Measurements from ENCODE around the gene SLC35F1.

GRCh38 chr6:118280210-118280609 is 373.1 kb downstream of the SLC35F1 start:
- no peak for TF ChIP-seq ZNF549 (tag by site-specific recombination; IDR thresholded peaks at IDR 0.05)
- no peak for TF ChIP-seq CTCF (tag by site-specific recombination; IDR thresholded peaks at IDR 0.05)
- TF ChIP-seq ZNF610 (tag by site-specific recombination; IDR thresholded peaks at IDR 0.05; ENCODE audit: borderline replicate concordance) = no peak
- TF ChIP-seq SP2 (tag by site-specific recombination; IDR thresholded peaks at IDR 0.05) = no peak
- TF ChIP-seq ZNF548 (tag by site-specific recombination; IDR thresholded peaks at IDR 0.05) = no peak
- no peak for TF ChIP-seq ZNF311 (tag by site-specific recombination; IDR thresholded peaks at IDR 0.05; ENCODE audit: borderline replicate concordance)
